H9 (cell line): Measurements from ENCODE around the gene ANKK1. TPM values are rescaled to one million over a fixed set of nuclear protein-coding genes. Genes with fewer than 3 reads are reported as not detected.

ENCODE experiments used
- DNase-seq: peaks from one replicate; pipeline ENCODE4 v3.0.0-alpha.2; 2017
- H2AFZ ChIP-seq: one replicate; pipeline ENCODE4 v1.6.1; 2013; ENCODE audit warnings: mild to moderate bottlenecking, low read length, control low read depth, moderate library complexity
- H2AK5ac ChIP-seq: 2 replicates; pipeline ENCODE4 v1.6.1; 2013; ENCODE audit warnings: low read length, control low read depth, mixed read lengths; ENCODE audit not compliant: insufficient read length
- H2BK120ac ChIP-seq: one replicate; pipeline ENCODE4 v1.6.1; 2013; ENCODE audit warnings: low read depth, mild to moderate bottlenecking, low read length, control low read depth, inconsistent platforms; ENCODE audit not compliant: poor library complexity, severe bottlenecking
- H2BK12ac ChIP-seq: 2 replicates; pipeline ENCODE4 v1.6.1; 2013; ENCODE audit warnings: low read length, control low read depth, mixed read lengths, low read depth; ENCODE audit not compliant: insufficient read length
- H2BK15ac ChIP-seq: 2 replicates; pipeline ENCODE4 v1.6.1; 2013; ENCODE audit warnings: low read depth, low read length, control low read depth
- H2BK20ac ChIP-seq: one replicate; pipeline ENCODE4 v1.6.1; 2013; ENCODE audit warnings: low read depth, mild to moderate bottlenecking, low read length, control low read depth, inconsistent platforms; ENCODE audit not compliant: poor library complexity, severe bottlenecking
- H2BK5ac ChIP-seq: 2 replicates; pipeline ENCODE4 v1.6.1; 2013; ENCODE audit warnings: low read length, control low read depth, mixed read lengths; ENCODE audit not compliant: insufficient read length
- H3K14ac ChIP-seq: 2 replicates; pipeline ENCODE4 v1.6.1; 2013; ENCODE audit warnings: low read length, control low read depth; ENCODE audit not compliant: insufficient read depth
- H3K18ac ChIP-seq: 2 replicates; pipeline ENCODE4 v1.6.1; 2013; ENCODE audit warnings: low read depth, mild to moderate bottlenecking, mixed read lengths, low read length, control low read depth; ENCODE audit not compliant: insufficient read length
- H3K23ac ChIP-seq: 2 replicates; pipeline ENCODE4 v1.6.1; 2013; ENCODE audit warnings: low read length, control low read depth, mixed read lengths, low read depth; ENCODE audit not compliant: insufficient read length
- H3K23me2 ChIP-seq: 2 replicates; pipeline ENCODE4 v1.6.1; 2013; ENCODE audit warnings: low read depth, mild to moderate bottlenecking, mixed read lengths, low read length, control low read depth; ENCODE audit not compliant: insufficient read length, poor library complexity, severe bottlenecking
- H3K27ac ChIP-seq: 2 replicates; pipeline ENCODE4 v1.5.1; 2013; ENCODE audit warnings: low read length, control low read depth, mixed read lengths, low read depth; ENCODE audit not compliant: insufficient read length
- H3K27me3 ChIP-seq: 2 replicates; pipeline ENCODE4 v1.6.1; 2013; ENCODE audit warnings: low read length, control low read depth, inconsistent platforms; ENCODE audit not compliant: insufficient read depth
- H3K4ac ChIP-seq: 2 replicates; pipeline ENCODE4 v1.6.1; 2013; ENCODE audit warnings: low read depth, mild to moderate bottlenecking, control low read depth, inconsistent platforms, low read length, moderate library complexity
- H3K4me1 ChIP-seq: 2 replicates; pipeline ENCODE4 v1.6.1; 2013; ENCODE audit warnings: low read length, control low read depth, inconsistent platforms; ENCODE audit not compliant: insufficient read depth
- H3K4me2 ChIP-seq: 2 replicates; pipeline ENCODE4 v1.6.1; 2013; ENCODE audit warnings: low read length, control low read depth, mixed read lengths; ENCODE audit not compliant: insufficient read length, insufficient read depth
- H3K56ac ChIP-seq: 2 replicates; pipeline ENCODE4 v1.6.1; 2013; ENCODE audit warnings: low read depth, mild to moderate bottlenecking, mixed read lengths, low read length, control low read depth; ENCODE audit not compliant: insufficient read length
- H3K79me1 ChIP-seq: 2 replicates; pipeline ENCODE4 v1.6.1; 2013; ENCODE audit warnings: low read depth, mild to moderate bottlenecking, moderate library complexity, low read length, control low read depth, inconsistent platforms; ENCODE audit not compliant: insufficient read depth, poor library complexity, severe bottlenecking
- H3K79me2 ChIP-seq: 2 replicates; pipeline ENCODE4 v1.6.1; 2013; ENCODE audit warnings: low read length, control low read depth, inconsistent platforms; ENCODE audit not compliant: insufficient read depth
- H3K9ac ChIP-seq: 2 replicates; pipeline ENCODE4 v1.6.1; 2013; ENCODE audit warnings: low read length, control low read depth, mixed read lengths; ENCODE audit not compliant: insufficient read length; ENCODE audit errors: extremely low read depth
- H3K9me3 ChIP-seq: one replicate; pipeline ENCODE4 v1.6.1; 2013; ENCODE audit warnings: low read depth, low read length, inconsistent platforms; ENCODE audit not compliant: control insufficient read depth
- H3T11ph ChIP-seq: one replicate; pipeline ENCODE4 v1.6.1; 2013; ENCODE audit warnings: mild to moderate bottlenecking, low read length, control low read depth, inconsistent platforms
- H4K20me1 ChIP-seq: one replicate; pipeline ENCODE4 v1.6.1; 2013; ENCODE audit not compliant: control insufficient read depth, insufficient read length, insufficient read depth
- H4K5ac ChIP-seq: 2 replicates; pipeline ENCODE4 v1.6.1; 2013; ENCODE audit warnings: low read depth, mild to moderate bottlenecking, mixed read lengths, low read length, control low read depth; ENCODE audit not compliant: insufficient read length
- H4K8ac ChIP-seq: replicated peaks from 2 replicates; pipeline ENCODE4 v1.6.1; 2013; ENCODE audit warnings: low read length, control low read depth, mixed read lengths, low read depth; ENCODE audit not compliant: insufficient read length
- H4K91ac ChIP-seq: 2 replicates; pipeline ENCODE4 v1.6.1; 2013; ENCODE audit warnings: low read depth, mild to moderate bottlenecking, moderate library complexity, mixed read lengths, low read length, control low read depth; ENCODE audit not compliant: insufficient read length
- H3K27ac Mint-ChIP-seq, 3 experiments: 2 replicates in 2 of 3; 3 replicates in 1 of 3; pipeline ENCODE4 v1.8.0; 2020 to 2021; ENCODE audit warnings: mixed read lengths in 3 of 3, mild to moderate bottlenecking in 1 of 3, moderate library complexity in 1 of 3
- H3K27me3 Mint-ChIP-seq: 2 replicates; pipeline ENCODE4 v1.8.0; 2021; ENCODE audit warnings: low read depth, mild to moderate bottlenecking, moderate library complexity, mixed read lengths
- H3K36me3 Mint-ChIP-seq, 3 experiments: 2 replicates in 2 of 3; 3 replicates in 1 of 3; pipeline ENCODE4 v1.8.0; 2020 to 2021; ENCODE audit warnings: low read depth in 3 of 3, mixed read lengths in 3 of 3; ENCODE audit not compliant: insufficient read depth in 1 of 3
- H3K4me1 Mint-ChIP-seq, 2 experiments: 2 replicates each; pipeline ENCODE4 v1.8.0; 2020; ENCODE audit warnings: mixed read lengths in 2 of 2
- H3K4me3 Mint-ChIP-seq, 2 experiments: 2 replicates in 1 of 2; 3 replicates in 1 of 2; pipeline ENCODE4 v1.8.0; 2020 to 2021; ENCODE audit warnings: mild to moderate bottlenecking in 2 of 2, mixed read lengths in 2 of 2, moderate library complexity in 1 of 2
- H3K9me3 Mint-ChIP-seq, 2 experiments: 2 replicates in 1 of 2; 3 replicates in 1 of 2; pipeline ENCODE4 v1.8.0; 2020; ENCODE audit warnings: mild to moderate bottlenecking in 2 of 2, mixed read lengths in 2 of 2, moderate library complexity in 1 of 2
- total RNA-seq: library from RNA; stranded (reverse); gene quantifications from 2 replicates; pipeline ENCODE4 v1.2.1, GENCODE V29; 2021
- TF ChIP-seq, protein P1 (sequence below): fragments of 200-600 bp; sonication (generic); conservative IDR thresholded peaks from 3 replicates; pipeline ENCODE4 v1.8.0; 2021; ENCODE audit warnings: antibody characterized with exemption, mild to moderate bottlenecking

Gene ANKK1
- total RNA-seq, 1 experiment from 2014 or later = 0.20 TPM

DNA sequence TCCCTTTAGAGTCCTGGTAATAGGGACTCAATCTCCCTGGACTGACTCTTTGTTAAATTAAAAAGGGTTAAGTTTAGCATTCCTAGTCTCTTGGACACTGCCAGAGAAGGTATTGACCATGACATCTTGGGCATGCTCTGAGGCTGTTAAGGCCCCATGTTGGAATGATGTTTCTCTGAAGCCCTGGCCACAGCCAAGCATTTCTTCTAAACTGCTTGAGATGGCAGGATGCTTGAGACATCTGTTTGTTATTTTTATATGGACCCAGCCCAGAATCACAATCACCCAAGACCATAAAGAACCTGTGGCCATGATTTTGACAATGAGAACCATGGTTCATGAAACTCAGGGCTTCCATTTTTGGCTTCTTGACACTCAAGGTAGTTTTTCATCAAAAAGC is 5.5 kb upstream of the ANKK1 start:
- no peak overlapping the region for H3K4me3 Mint-ChIP-seq
- H4K8ac ChIP-seq = no peak overlapping the region
- no peak overlapping the region for H3K9ac ChIP-seq
- H2BK120ac ChIP-seq = no peak overlapping the region
- H2BK15ac ChIP-seq = no peak overlapping the region
- no peak overlapping the region for H4K91ac ChIP-seq
- H2BK5ac ChIP-seq = no peak overlapping the region
- H2BK12ac ChIP-seq = no peak overlapping the region
- TF ChIP-seq, protein P1, sequence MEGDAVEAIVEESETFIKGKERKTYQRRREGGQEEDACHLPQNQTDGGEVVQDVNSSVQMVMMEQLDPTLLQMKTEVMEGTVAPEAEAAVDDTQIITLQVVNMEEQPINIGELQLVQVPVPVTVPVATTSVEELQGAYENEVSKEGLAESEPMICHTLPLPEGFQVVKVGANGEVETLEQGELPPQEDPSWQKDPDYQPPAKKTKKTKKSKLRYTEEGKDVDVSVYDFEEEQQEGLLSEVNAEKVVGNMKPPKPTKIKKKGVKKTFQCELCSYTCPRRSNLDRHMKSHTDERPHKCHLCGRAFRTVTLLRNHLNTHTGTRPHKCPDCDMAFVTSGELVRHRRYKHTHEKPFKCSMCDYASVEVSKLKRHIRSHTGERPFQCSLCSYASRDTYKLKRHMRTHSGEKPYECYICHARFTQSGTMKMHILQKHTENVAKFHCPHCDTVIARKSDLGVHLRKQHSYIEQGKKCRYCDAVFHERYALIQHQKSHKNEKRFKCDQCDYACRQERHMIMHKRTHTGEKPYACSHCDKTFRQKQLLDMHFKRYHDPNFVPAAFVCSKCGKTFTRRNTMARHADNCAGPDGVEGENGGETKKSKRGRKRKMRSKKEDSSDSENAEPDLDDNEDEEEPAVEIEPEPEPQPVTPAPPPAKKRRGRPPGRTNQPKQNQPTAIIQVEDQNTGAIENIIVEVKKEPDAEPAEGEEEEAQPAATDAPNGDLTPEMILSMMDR = no peak
- no peak overlapping the region for H3K4ac ChIP-seq
- no peak overlapping the region for H4K5ac ChIP-seq
- H3K27me3 ChIP-seq = no peaks in the 10 kb centered on the region
- H3K4me2 ChIP-seq = no peak overlapping the region
- H3K27me3 Mint-ChIP-seq = peaks cover 5% of the 10 kb centered on the region
- H3K36me3 Mint-ChIP-seq = no peaks in the 10 kb centered on the region
- H3K4me1 ChIP-seq = no peaks in the 10 kb centered on the region
- H3K27ac ChIP-seq = no peak overlapping the region
- H3K9me3 ChIP-seq = no peaks in the 10 kb centered on the region
- no peaks in the 10 kb centered on the region for H3K79me1 ChIP-seq
- H3K23ac ChIP-seq = no peak overlapping the region
- H3K79me2 ChIP-seq = no peaks in the 10 kb centered on the region
- H2BK20ac ChIP-seq = no peak overlapping the region
- no peak overlapping the region for H3T11ph ChIP-seq
- no peaks in the 10 kb centered on the region for H3K23me2 ChIP-seq
- H2AFZ ChIP-seq = no peak overlapping the region
- H4K20me1 ChIP-seq = no peaks in the 10 kb centered on the region
- H3K4me1 Mint-ChIP-seq = peaks cover 16 to 19% of the 10 kb centered on the region in 2 experiments
- H3K56ac ChIP-seq = no peak overlapping the region
- H3K9me3 Mint-ChIP-seq = no peaks in the 10 kb centered on the region
- H2AK5ac ChIP-seq = no peak overlapping the region
- no peak overlapping the region for H3K27ac Mint-ChIP-seq
- H3K14ac ChIP-seq = no peak overlapping the region
- DNase-seq = peak; percentile 5
- H3K18ac ChIP-seq = no peak overlapping the region
